Measurements from ENCODE around the gene WNK2.

WNK2 gene

GRCh38 chr9:93186215-93186945 is 2.4 kb downstream of the WNK2 start:
- DNase-seq = no peak

GRCh38 chr9:93187047-93187446 is 3.1 kb downstream of the WNK2 start:
- no peak for DNase-seq

- DNase-seq = no peak
These were observed 3.6 kb downstream of the WNK2 start for GRCh38 chr9:93187574-93187973.

- DNase-seq = no peak
These were observed 4.8 kb downstream of the WNK2 start for GRCh38 chr9:93188426-93189368.

- DNase-seq = no peak
These were observed 5.6 kb downstream of the WNK2 start for GRCh38 chr9:93189369-93190132.

- no peak for DNase-seq
These were observed 6.2 kb downstream of the WNK2 start for GRCh38 chr9:93190133-93190525.

- DNase-seq = no peak
These were observed 6.9 kb downstream of the WNK2 start for GRCh38 chr9:93190656-93191353.

GRCh38 chr9:93191354-93191660 is 7.4 kb downstream of the WNK2 start:
- no peak for DNase-seq

GRCh38 chr9:93192721-93193387 is 8.9 kb downstream of the WNK2 start:
- no peak for DNase-seq

GRCh38 chr9:93193388-93194220 is 9.7 kb downstream of the WNK2 start:
- no peak for DNase-seq

- no peak for DNase-seq
These were observed 10.3 kb downstream of the WNK2 start for GRCh38 chr9:93194221-93194625.

GRCh38 chr9:93194641-93195040 is 10.7 kb downstream of the WNK2 start:
- no peak for DNase-seq

- DNase-seq = no peak
These were observed 12.4 kb downstream of the WNK2 start for GRCh38 chr9:93196096-93197055.

GRCh38 chr9:93197670-93198069 is 13.7 kb downstream of the WNK2 start:
- no peak for DNase-seq

- no peak for DNase-seq
These were observed 14.3 kb downstream of the WNK2 start for GRCh38 chr9:93198117-93198837.

GRCh38 chr9:93198838-93199625 is 15.1 kb downstream of the WNK2 start:
- no peak for DNase-seq

- no peak for DNase-seq
These were observed 16.5 kb downstream of the WNK2 start for GRCh38 chr9:93200449-93200742.

- no peak for DNase-seq
These were observed 17.0 kb downstream of the WNK2 start for GRCh38 chr9:93200989-93201334.

Data from activated T-cell treated with anti-CD3 and anti-CD28 coated beads, Interleukin-2, amount 50 U/mL, for 48 hours (primary cell).